Gastroesophageal sphincter (tissue), 3 donors: Measurements from ENCODE around the gene NBAS.

Experiments used
- CTCF ChIP-seq, 4 experiments: fragments of 200-600 bp in 2 of 4; fragments of 450-650 bp in 2 of 4; sonication (generic) in 1 of 4; IDR thresholded peaks; one replicate each; pipeline ENCODE4 v1.5.1; 2017 to 2019; ENCODE audit warnings: antibody characterized with exemption in 4 of 4, mild to moderate bottlenecking in 2 of 4, moderate library complexity in 2 of 4
- EP300 ChIP-seq: sonication (generic); formaldehyde crosslinking; IDR thresholded peaks from one replicate; pipeline ENCODE4 v1.6.1; 2017; ENCODE audit warnings: antibody characterized with exemption, mild to moderate bottlenecking
- POLR2A ChIP-seq, 2 donors: fragments of 450-650 bp; IDR thresholded peaks; one replicate each; pipeline ENCODE4 v1.6.1; 2017; ENCODE audit warnings: antibody characterized with exemption in 2 of 2, mild to moderate bottlenecking in 2 of 2, moderate library complexity in 1 of 2
- POLR2AphosphoS5 ChIP-seq: sonication (generic); formaldehyde crosslinking; IDR thresholded peaks from one replicate; pipeline ENCODE4 v1.6.1; 2017; ENCODE audit warnings: antibody characterized with exemption

- no peak for TF ChIP-seq POLR2AphosphoS5
- TF ChIP-seq CTCF (IDR thresholded peaks at IDR 0.05), result no peak
- TF ChIP-seq EP300, result no peak
- no peak for TF ChIP-seq POLR2A (IDR thresholded peaks at IDR 0.05)
Observed at GRCh38 chr2:15195813-15196212, 365.3 kb downstream of the NBAS start.
